ENCODE results near the gene COL26A1.

The COL26A1 gene

DNA sequence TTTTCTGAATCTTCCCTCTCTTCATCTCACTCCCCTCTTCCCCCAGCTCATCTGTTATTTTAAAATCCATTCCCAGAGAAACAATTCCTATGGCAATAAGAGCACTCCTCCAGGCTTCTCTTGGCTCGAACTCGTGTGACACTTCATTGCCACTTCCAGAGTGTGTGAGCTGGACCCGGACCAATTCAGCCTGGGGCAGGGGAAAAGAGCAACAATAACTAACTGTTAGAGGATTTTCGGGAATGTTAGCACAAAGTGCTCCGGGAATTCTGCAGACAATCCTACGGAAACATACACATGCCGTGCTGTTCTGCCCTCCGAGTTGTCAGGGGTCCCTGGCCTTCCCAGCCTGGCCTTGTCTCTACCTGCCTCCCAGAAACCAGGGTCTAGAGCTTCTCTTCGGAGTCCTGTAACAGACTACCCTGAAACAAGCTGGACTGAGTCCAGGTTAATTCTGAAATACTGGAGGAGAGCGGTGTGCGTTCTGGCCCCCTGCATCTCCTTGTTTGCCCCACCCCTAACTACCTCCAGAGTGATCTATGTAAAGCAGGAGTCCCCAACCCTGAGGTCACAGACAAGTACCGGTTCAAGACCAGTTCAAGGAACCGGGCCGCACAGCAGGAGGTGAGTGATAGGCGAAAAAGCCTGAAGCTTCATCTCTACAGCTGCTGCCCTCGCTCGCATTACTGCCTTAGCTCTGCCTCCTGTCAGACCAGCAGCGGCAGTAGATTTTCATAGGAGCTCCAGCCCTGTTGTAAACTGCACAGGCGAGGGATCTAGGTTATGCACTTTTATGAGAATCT is 11.3 kb downstream of the COL26A1 start:
- no peak for DNase-seq (ENCODE audit: low spot score)

GRCh38 chr7:101374990-101375389 is 12.3 kb downstream of the COL26A1 start:
- DNase-seq (ENCODE audit: low spot score) = no peak

GRCh38 chr7:101376601-101377000 is 13.9 kb downstream of the COL26A1 start:
- DNase-seq (ENCODE audit: low spot score) = no peak

DNA sequence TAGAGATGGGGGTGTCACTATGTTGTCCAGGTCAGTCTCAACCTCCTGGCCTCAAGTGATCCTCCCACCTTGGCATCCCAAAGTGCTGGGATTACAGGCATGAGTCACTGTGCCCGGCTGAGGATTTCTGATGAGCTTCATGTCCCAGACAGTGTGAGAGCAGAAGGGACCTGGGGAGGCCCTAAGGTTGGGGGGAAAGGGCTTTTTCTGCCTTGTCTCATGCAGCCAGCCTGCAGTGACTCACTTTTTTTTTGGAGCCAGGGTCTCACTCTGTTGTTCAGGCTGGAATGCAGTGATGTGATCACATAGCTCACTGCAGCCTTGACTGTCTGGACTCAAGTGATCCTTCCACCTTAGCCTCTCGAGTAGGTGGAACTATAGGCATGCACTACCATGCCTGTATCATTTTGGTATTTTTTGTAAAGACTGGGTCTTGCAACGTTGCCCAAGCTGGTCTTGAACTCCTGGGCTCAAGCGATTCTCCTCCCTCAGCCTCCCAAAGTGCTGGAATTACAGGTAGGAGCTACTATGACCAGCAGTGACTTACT is 14.6 kb downstream of the COL26A1 start:
- DNase-seq (ENCODE audit: low spot score) = no peak

- no peak for DNase-seq (ENCODE audit: low spot score)
These were observed 16.1 kb downstream of the COL26A1 start for GRCh38 chr7:101378751-101379174.

- DNase-seq (ENCODE audit: low spot score) = no peak
These were observed 16.6 kb downstream of the COL26A1 start for GRCh38 chr7:101379302-101379701.

GRCh38 chr7:101381549-101382111 is 19.0 kb downstream of the COL26A1 start:
- DNase-seq (ENCODE audit: low spot score) = no peak

DNA sequence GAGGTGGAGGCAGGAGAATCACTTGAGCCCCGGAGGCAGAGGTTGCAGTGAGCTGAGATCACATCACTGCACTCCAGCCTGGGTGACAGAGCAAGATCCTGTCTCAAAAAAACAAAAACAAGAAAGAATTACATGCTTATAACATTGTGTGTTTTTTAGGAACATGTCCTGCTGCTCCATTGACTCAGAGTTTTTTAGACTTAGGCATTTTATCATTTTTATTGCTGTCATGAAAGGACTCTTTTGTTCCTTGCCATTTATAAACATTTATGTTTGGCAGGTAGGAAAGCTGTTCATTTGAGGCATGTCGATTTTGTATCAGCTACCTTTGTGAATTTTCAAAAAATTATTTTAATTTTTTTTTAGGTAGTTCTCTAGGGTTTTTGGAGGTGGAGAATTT is 20.3 kb downstream of the COL26A1 start:
- no peak for DNase-seq (ENCODE audit: low spot score)

GRCh38 chr7:101386177-101386557 is 23.5 kb downstream of the COL26A1 start:
- DNase-seq (ENCODE audit: low spot score) = no peak

DNA sequence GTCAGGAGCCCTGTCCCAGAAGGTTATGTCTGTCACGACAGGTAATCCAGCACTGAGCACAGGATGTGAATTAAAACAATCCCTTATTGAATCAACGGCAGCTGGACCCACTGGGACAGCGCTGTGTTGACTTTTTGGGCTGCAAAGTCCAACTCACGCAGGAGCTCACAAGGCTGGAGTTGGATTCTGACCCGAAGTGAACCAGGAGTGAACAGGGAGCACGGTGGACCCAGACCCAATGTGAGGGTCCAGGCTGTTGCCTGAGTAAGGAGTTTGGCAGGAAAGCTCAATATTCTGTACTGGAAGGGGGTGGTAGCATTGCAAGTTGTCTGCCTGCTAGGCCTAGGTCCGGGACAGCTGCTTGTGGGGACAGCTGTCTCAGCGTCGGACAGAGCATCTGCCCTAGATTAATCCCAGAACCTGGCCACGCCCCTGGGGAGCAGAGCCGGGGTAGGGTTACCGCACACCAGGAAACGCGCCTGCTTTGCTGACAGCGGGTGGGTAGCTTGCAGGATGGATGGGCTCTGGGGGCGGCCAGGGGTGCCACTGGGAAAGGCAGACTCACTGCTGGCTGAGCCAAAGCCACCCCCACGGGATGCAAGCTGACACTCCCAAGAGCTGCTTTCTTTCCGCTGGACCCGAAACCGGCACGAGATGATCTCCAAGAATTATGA is 24.0 kb downstream of the COL26A1 start:
- no peak for DNase-seq (ENCODE audit: low spot score)

GRCh38 chr7:101390901-101391301 is 28.2 kb downstream of the COL26A1 start:
- no peak for DNase-seq (ENCODE audit: low spot score)

GRCh38 chr7:101391991-101392390 is 29.3 kb downstream of the COL26A1 start:
- DNase-seq (ENCODE audit: low spot score) = no peak

DNA sequence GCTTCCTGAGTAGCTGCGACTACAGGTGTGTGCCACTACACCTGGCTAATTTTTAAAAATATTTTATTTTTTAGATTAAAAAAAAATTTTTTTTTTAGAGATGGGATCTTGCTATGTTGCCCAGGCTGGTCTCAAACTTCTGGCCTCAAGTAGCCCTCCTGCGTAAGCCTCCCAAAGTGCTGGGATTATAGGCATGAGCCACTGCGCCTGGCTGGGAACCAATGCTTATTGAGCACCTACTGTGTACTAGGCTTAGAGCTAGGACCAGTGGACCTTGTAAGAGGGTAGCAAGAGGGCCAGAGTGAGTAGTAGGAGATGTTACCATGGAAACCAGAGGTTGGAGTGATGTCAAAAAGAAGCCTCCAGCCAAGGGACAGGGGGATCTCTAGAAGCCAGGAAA is 31.2 kb downstream of the COL26A1 start:
- no peak for DNase-seq (ENCODE audit: low spot score)

- no peak for DNase-seq (ENCODE audit: low spot score)
These were observed 32.7 kb downstream of the COL26A1 start for GRCh38 chr7:101395376-101395775.

GRCh38 chr7:101397243-101397642 is 34.6 kb downstream of the COL26A1 start:
- no peak for DNase-seq (ENCODE audit: low spot score)

GRCh38 chr7:101397770-101398324 is 35.2 kb downstream of the COL26A1 start:
- DNase-seq (ENCODE audit: low spot score) = no peak

DNA sequence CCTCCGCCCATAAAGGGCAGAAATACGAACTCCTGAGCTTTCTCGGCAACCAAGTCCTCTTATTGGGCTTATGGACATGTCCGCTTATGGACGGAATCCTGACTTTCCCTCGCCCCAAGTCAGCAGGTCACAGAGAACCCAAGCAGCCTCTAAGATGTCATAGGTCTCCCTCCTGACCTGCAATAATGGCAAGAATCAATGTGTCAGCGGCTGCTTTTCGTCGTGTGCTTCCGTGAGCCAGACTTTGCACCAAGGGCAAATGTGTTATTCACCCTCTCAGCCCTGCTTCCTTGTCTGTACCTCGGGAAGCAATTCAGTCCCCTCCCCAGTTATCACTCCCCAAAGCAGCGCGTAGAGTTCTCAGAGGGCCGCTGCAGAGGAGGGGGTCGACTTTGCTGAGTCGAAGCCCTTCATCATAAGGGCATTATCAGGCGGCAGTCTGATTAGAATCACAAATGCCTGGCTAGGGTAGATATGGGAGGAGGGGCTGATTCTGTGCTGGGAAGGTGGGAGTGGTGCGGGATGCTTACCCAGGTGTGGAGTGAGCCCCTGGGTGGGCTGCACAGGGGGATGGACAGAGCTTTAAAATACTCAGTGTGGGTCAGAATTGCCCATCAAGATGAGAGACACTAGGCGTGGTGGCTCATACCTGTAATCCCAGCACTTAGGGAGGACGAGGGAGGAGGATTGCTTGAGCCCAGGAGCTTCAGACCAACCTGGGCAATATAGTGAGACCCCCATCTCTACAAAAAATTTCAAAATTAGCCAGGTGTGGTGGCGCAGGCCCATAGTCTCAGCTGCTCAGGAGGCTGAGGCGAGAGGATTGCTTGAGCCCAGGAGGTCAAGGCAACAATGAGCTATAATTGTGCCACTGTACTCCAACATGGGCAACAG is 36.0 kb downstream of the COL26A1 start:
- DNase-seq (ENCODE audit: low spot score) = no peak

GRCh38 chr7:101399759-101400158 is 37.1 kb downstream of the COL26A1 start:
- no peak for DNase-seq (ENCODE audit: low spot score)

DNA sequence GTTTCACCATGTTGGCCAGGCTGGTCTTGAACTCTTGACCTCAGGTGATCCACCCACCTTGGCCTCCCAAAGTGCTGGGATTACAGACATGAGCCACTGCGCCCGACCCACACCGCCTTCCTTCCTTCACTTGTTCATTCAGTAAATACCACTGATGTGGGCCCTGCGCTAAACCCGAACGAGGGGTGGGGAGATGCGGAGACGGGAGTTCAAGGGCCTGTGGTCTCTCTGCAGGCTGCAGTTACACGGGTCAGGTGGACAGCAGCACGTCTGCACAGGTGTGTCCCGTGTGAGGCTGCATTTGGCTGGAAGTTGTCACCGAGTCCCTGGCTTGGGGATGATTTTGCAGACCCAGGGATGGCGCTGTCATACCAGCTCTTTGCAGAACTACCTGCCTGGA is 38.1 kb downstream of the COL26A1 start:
- DNase-seq (ENCODE audit: low spot score) = no peak

DNA sequence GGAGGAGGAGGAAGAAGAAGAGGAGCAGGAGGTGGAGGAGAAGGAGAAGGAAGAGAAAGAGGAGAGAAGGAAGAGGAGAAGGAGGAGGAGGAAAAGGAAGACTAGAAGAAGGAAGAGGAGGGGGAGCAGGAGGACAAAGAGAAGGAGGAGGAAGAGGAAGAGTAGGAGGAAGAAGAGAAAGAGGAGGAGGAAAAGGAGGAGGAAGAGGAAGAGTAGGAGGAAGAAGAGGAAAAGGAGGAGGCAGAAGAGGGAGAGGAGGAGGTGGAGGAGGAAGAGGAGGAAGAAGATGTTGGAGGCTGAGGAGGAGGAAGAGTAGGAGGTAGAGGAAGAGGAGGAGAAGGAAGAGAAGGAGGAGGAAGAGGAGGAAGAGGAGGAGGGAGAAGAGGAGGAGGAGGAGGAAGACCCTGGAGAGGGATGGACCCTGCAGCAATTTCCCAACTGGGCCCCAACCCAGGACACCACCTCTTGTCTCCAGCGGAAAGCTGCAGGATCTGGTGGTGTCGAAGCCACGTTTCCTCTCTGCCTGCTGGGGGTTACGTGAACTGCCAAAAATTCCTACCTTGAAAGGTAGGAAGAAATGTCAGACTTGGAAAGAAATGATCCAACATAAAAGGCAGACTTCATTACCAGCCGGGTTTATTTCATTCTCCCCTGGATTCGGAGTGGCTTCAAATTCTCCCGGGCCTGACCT is 38.9 kb downstream of the COL26A1 start:
- DNase-seq (ENCODE audit: low spot score) = no peak
